Type B pancreatic cell (in vitro differentiated cells): Measurements from ENCODE around the gene DNTT. TPM values are rescaled to one million over a fixed set of nuclear protein-coding genes. Genes with fewer than 3 reads are reported as not detected.

Experiments
- DNase-seq: peaks from one replicate; pipeline ENCODE4 v3.0.0; 2021; ENCODE audit warnings: mixed read lengths; ENCODE audit not compliant: unreplicated experiment; ENCODE audit errors: extremely low spot score
- H3K27ac Mint-ChIP-seq: 2 replicates; pipeline ENCODE4 v1.8.0; 2021; ENCODE audit warnings: mild to moderate bottlenecking, mixed read lengths
- H3K27me3 Mint-ChIP-seq: 2 replicates; pipeline ENCODE4 v1.8.0; 2021; ENCODE audit warnings: mixed read lengths
- H3K36me3 Mint-ChIP-seq: 2 replicates; pipeline ENCODE4 v1.8.0; 2021; ENCODE audit warnings: mixed read lengths
- H3K4me1 Mint-ChIP-seq: one replicate; pipeline ENCODE4 v1.8.0; 2021; ENCODE audit warnings: mixed read lengths; ENCODE audit not compliant: unreplicated experiment
- H3K4me3 Mint-ChIP-seq: 2 replicates; pipeline ENCODE4 v1.8.0; 2021; ENCODE audit warnings: mild to moderate bottlenecking, mixed read lengths
- H3K9me3 Mint-ChIP-seq: 2 replicates; pipeline ENCODE4 v1.8.0; 2021; ENCODE audit warnings: mixed read lengths
- CTCF ChIP-seq: fragments of 200-600 bp; sonication (generic); conservative IDR thresholded peaks from 2 replicates; pipeline ENCODE4 v1.5.0; 2021; ENCODE audit warnings: antibody characterized with exemption, mild to moderate bottlenecking
- total RNA-seq: library from RNA; stranded (reverse); gene quantifications from 2 replicates; pipeline ENCODE4 v1.2.1, GENCODE V29; 2021; ENCODE audit warnings: low replicate concordance

The DNTT gene
- total RNA-seq, 1 donor from 2014 or later: not detected

DNA sequence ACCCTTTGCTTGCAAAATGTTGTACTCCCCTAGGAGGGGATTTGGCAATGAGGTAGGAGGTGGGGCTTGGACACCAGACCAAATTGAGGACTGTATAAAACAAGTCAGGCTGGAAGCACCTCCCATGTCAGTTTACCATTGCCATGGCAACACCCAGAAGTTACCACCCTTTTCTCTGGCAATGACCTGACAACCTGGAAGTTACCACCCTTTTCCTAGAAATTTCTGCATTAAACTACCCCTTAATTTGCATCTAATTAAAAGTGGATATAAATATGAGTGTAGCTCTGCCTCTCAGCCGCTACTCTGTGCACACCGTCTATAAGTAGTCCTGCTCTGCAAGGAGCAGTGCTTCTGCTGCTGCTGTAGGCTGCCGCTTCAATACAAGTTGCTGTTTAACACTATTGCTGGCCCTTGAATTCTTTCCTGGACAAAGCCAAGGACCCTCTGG is 25.0 kb upstream of the DNTT start:
- no peak overlapping the region for H3K4me3 Mint-ChIP-seq
- no peak overlapping the region for H3K27ac Mint-ChIP-seq
- no peaks in the 10 kb centered on the region for H3K27me3 Mint-ChIP-seq
- DNase-seq: no peak
- H3K36me3 Mint-ChIP-seq: no peaks in the 10 kb centered on the region
- TF ChIP-seq CTCF: no peak
- H3K9me3 Mint-ChIP-seq: peaks cover 8% of the 10 kb centered on the region
- no peaks in the 10 kb centered on the region for H3K4me1 Mint-ChIP-seq

GRCh38 chr10:96280859-96281258 is 23.4 kb upstream of the DNTT start:
- Mint-ChIP-seq H3K4me3 (no peak overlapping the region), H3K27me3 (no peaks in the 10 kb centered on the region), H3K4me1 (no peaks in the 10 kb centered on the region), H3K36me3 (no peaks in the 10 kb centered on the region), H3K27ac (no peak overlapping the region), H3K9me3 (peaks cover 8% of the 10 kb centered on the region)
- DNase-seq: no peak
- TF ChIP-seq CTCF: no peak

DNA sequence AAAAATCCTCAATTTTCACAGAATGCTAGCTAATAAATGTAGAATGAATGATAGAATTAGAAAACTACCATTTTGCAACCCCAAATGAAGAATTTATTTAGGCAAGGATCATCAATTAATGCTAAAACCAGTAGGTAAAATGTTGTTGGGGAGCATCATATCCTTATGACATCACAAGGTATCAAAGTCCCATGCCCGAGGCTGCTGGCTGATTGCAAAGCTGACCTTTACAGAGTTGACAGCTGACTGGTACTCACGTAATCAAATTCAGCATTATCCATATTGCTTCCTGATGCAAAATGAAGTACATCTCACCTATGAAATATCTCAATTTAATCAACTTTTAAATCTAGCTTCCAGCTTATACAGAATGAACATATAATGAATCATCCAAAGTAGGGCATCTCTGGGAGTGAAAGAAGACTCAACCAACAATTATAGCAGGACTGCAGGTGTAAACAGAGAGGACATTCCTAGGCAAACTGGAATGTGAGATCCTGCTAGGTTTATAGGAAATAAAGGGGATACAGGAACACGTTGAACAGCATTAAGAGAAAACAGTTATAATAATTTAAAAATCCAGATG is 22.7 kb upstream of the DNTT start:
- Mint-ChIP-seq H3K9me3 (peaks cover 8% of the 10 kb centered on the region), H3K27me3 (no peaks in the 10 kb centered on the region), H3K27ac (no peak overlapping the region), H3K36me3 (no peaks in the 10 kb centered on the region), H3K4me3 (no peak overlapping the region), H3K4me1 (no peaks in the 10 kb centered on the region)
- DNase-seq: no peak
- no peak for TF ChIP-seq CTCF

DNA sequence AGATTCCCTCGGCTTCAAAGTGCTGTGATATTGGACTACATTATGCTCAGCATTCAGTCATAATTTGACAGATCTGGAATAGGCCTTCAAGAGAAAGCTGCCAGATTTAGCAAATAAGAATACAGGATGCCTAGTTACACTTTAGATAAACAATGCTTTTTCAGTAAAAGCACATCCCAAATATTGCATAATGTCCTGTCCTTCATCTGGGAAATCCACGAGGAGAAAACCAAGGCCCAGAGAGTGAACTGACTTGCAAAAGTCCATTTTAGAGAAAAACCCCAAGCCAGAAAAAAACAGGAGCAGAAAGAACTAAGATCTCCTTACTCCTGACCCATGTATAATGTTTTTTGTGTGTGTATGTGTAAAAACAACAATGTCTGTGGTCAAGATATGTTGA is 20.9 kb upstream of the DNTT start:
- Mint-ChIP-seq H3K4me1 (peaks cover 9% of the 10 kb centered on the region), H3K27me3 (no peaks in the 10 kb centered on the region), H3K36me3 (no peaks in the 10 kb centered on the region), H3K9me3 (peaks cover 8% of the 10 kb centered on the region), H3K27ac (peak overlapping the region; percentile 50), H3K4me3 (no peak overlapping the region)
- DNase-seq: no peak
- no peak for TF ChIP-seq CTCF

DNA sequence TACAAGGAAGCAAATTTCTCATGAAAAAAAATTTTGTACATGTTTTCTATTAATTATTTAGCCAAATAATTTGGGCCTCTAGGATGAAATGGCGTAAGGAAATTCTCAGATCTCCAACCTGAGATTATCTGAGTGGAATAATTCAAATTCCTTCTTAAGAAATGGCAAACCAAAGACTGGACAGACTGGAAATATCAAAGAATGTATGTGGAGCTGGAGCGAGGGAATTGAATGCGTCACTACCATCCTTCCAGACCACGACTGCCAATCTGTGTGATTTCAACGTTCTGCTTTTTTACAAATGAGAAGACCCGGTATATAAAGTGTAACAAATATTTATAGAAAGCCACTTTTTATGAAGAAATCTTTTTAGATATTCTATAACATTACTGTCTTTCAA is 20.5 kb upstream of the DNTT start:
- no peak for TF ChIP-seq CTCF
- Mint-ChIP-seq H3K9me3 (peaks cover 8% of the 10 kb centered on the region), H3K27ac (peak overlapping the region; percentile 50), H3K36me3 (no peaks in the 10 kb centered on the region), H3K4me1 (peaks cover 9% of the 10 kb centered on the region), H3K27me3 (no peaks in the 10 kb centered on the region), H3K4me3 (no peak overlapping the region)
- DNase-seq: no peak

- no peaks in the 10 kb centered on the region for H3K36me3 Mint-ChIP-seq
- H3K27ac Mint-ChIP-seq: no peak overlapping the region
- TF ChIP-seq CTCF: no peak
- H3K27me3 Mint-ChIP-seq: no peaks in the 10 kb centered on the region
- H3K4me3 Mint-ChIP-seq: no peak overlapping the region
- DNase-seq: no peak
- peaks cover 4% of the 10 kb centered on the region for H3K9me3 Mint-ChIP-seq
- peaks cover 9% of the 10 kb centered on the region for H3K4me1 Mint-ChIP-seq
These were observed 18.9 kb upstream of the DNTT start for GRCh38 chr10:96285331-96285752.
